HG02610 (cell line): ENCODE data around the gene GFPT2.
A peak's percentile ranks its signal among the peaks of the same experiment; 100 is the strongest.

Source experiments
- ATAC-seq: cut with Tn5 transposase; IDR thresholded peaks from one replicate; pipeline ENCODE4 v1.9.1; 2021; ENCODE audit warnings: mild to moderate bottlenecking, moderate library complexity; ENCODE audit not compliant: unreplicated experiment

The GFPT2 gene

DNA sequence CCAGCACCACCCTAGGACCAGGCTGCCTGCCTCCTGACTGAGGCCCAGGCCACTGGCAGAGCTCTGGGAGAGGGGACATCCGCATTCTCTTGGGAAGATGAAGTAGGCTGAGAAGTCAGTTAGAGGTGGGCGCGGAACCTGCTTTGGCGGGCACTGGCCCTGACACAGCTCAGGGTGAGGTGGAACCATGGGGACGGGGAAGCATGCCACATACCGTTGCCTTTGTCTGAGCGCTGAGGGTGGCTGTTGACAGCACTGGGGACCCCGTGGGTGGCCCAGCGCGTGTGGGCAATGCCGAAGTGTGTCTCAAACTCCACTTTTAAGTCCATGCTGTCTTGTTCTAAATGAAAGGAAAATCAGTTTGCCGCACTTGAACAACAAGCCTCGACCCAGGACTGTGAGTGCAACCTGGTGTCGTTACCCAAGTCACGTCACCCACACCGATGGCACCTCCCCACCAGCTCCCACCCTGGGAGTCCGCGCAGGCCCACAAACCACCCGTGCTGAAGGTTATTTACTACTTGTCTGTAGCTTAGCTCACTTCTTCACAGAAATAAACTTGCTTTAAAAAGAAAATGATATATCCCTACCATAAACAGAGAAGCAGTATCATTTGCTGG lies 17.4 kb downstream of the GFPT2 start:
- ATAC-seq, result no peak

DNA sequence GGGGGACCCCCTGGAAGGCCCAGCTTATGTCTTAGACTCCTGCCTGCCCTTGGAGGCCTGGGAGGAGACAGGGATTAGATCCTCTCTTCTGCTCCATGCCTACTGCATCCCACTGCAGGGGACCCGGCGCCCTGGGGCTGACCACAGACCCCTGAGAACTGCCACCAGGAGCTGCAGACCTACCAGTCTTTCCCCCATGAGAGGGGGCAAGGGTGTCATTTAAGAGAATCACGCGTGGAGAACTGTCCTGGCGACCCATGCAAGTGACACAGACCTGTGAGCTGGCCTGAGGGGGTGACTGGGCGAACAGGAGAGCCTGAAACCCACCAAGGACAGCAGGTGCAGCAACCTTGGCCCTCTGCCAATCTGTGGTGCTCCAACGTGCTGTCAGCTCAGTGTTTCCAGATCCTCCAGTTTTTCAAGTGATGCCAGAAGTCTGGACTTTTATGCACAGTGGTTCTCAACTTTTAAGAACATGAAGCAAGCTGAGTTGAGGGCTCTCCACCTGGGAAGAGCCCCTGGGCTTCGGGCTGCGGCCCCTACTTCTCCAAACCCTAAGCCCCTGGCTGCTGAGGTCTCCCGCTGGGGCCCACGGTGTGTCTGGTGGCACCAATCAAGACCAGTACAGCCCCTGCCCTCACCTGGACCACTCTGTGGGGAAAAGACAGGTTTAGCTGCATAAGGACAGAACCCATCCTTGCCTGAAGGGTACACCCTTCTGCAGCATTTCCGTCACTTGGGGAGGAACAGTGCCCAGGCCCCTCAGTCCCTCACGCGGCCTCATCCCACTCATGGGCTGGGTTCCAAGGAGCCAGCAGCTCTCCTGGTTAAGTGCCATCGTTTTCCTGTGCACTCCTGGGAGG lies 18.2 kb downstream of the GFPT2 start:
- no peak for ATAC-seq

DNA sequence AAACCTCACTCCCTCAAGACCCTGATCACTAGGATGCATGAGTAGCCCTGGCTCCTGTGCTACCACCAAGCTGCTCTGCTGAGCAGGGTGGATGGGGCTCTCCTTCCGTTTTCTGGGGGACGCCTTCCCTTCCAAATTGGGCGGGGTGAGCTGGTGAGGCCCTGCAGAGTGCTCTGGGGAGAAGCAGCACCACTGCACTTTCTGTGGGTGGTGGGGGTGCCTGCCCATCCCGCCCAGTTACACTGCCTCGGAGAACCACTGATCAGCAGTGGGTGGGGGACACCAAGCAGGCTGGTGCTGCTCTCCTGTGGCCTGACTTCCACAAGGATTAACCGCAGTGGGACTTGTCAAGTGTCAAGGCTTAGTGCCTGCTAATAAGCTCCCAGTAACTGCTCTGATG lies 19.0 kb downstream of the GFPT2 start:
- ATAC-seq, result no peak

DNA sequence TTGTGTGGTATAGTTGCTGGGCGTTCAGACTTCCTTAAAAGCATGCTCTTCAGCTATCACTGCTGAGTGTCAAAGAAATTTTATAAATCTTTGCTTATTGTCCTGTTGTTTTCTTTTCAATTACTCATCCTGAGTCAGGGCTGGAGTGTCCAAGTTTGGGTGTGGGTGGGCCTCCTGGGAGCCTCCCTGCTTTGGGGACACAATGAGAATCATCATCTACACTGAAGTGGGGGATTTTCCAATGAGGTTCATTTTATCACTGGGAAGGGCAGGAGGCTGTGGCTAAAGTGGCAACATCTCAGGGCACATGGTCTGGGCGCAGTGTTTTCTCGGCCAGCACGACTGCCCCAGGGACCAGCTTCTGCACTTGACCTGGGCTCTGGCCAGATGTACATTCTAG lies 19.5 kb downstream of the GFPT2 start:
- ATAC-seq, result no peak

DNA sequence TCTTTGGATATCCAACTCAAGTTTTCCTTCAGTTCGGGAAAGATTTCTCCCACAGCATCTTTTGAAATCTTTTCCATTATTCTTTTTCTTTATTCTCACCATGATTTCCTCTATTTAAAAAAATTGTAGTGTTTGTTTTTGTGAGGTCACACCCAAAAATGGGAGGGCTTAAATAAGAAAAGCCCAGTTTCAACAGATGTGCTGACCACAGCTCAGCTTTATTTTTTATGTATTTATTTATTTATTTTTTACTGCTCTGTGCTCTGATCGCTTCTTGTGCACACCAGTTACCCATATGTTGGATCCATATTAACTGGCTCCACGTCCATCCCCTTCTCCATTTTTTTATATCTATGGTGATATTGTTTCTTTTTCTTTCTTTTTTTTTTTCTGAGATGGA lies 20.3 kb downstream of the GFPT2 start:
- ATAC-seq, result no peak

DNA sequence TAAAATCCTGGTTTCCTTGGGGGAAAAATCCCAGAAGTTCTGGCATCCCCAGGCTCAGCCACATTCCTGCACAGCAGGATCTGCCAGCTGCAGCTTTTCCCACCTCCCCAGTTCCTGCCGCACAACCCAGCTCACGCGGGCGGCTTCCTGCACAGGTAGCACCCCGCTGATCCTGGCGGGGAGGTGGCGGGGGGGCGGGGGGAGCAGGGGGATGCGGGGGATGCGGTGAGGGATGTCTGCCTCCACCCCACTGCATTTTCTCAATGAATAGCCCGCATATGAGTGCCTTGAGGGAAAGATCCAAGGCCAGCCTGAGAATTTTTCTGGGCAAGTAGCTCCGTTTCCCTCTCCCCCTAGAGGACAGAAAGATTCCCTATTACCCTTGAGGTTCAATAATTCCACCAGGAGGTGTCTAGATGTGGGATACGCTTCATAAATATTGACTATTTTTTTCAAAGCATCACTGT lies 21.1 kb downstream of the GFPT2 start:
- ATAC-seq, result no peak

DNA sequence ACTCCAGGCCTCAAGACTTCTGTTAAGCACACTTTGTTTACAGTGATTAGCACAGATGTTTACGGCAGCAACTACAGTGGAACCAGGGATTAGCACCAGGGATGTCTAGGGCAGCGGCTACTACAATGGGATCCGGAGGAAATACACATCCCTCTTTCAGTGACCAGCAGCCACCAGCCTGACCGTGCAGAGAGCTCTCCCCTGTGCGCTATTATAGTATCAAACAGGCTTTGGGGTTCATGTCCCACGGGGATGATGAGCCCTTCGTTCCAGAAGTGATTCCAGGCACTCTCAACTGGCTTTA lies 21.5 kb downstream of the GFPT2 start:
- no peak for ATAC-seq

DNA sequence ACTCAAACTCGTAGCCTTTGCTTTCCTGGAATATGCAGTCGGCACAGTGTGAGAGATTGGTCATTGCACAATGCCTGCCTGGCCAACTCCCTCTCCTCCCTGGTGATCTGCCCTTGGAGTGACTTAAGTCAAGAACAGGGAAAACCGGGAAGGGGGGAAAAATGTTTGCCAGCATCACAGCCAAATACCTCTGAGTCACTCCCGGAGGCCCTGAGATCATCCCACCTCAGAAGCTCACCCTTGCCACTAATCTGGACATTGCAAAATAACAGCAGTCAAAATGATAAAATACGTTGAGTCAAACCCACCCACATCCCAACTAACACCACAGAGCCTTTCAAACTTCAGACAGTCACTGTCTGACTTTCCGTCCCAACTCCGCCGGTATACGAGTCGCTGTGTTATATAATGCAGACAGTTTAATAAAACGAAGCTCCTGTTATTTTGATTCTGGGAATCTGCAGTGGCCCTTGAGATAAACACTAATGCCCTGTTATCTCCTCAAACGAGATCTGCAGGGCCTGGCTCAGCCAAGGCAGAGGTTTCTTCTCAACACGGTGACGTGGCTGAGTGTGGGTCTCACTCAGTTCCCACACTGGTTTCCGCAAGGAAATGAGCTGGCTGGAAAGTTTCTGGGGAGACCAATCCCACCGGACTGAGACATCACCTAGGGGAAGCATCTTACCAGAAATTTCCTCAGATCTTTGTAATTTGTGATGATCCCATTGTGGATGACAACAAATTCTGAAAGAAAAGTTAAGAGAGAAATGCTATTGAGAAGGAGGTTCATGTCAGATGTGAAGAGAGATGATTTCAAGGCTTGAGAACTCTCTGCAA lies 22.1 kb downstream of the GFPT2 start:
- no peak for ATAC-seq

DNA sequence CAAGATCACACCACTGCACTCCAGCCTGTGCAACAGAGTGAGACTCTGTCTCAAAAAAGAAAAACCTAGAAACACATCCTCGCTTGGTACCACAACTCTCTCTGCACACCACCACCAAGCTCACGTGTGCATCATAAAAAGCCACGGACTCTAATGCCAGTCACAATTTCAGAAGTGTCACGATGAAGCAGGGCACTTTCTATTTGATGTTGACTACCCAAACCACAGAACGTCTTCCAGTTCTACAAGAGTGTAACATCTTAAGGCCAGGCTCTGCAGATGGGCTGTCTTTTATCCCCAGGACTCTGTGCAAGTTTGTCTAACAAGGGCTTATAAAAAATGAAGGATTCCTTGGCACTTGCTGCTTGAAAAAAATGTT lies 22.9 kb downstream of the GFPT2 start:
- no peak for ATAC-seq

DNA sequence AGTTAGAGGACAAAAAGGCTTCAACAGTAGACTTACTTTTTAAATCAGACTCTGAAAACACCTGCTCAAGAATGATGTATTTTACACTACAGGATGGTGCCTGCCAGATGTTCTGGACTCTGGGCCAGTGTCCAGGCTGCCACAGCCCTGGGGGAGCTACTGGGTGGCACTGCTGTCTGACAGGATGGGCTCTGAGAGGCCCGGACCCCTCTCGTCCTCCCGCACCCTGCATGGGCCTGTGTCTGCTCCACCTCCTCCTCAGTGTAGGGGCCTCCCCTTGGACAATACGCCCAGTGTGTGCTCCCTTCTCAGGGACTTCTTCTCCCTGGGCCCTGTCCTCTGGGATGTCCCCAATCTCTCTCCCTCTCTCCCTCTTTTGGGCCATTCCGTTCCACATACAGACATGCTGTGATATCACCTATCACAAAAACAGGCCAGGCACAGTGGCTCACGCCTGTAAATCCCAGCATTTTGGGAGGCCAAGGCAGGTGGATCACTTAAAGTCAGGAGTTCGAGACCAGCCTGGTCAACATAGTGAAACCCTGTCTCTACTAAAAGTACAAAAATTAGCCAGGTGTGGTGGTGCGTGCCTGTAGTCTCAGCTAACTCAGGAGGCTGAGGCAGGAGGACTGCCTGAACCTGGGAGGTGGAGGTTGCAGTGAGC lies 23.4 kb downstream of the GFPT2 start:
- no peak for ATAC-seq

DNA sequence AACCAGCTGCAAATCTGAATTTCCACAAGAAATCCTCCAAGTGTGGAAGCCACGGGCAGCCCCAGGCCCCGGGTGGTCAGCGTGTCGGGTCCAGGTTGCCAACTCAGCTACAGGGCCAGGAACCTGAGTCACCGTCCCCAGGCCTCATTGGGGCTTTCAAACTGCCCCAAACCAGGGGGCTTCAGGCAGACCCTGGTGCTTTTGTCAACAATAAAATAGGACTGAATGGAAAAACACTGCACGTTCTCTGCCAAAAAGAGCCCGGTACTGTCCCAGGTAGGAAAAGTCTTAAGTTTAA lies 24.0 kb downstream of the GFPT2 start:
- no peak for ATAC-seq

DNA sequence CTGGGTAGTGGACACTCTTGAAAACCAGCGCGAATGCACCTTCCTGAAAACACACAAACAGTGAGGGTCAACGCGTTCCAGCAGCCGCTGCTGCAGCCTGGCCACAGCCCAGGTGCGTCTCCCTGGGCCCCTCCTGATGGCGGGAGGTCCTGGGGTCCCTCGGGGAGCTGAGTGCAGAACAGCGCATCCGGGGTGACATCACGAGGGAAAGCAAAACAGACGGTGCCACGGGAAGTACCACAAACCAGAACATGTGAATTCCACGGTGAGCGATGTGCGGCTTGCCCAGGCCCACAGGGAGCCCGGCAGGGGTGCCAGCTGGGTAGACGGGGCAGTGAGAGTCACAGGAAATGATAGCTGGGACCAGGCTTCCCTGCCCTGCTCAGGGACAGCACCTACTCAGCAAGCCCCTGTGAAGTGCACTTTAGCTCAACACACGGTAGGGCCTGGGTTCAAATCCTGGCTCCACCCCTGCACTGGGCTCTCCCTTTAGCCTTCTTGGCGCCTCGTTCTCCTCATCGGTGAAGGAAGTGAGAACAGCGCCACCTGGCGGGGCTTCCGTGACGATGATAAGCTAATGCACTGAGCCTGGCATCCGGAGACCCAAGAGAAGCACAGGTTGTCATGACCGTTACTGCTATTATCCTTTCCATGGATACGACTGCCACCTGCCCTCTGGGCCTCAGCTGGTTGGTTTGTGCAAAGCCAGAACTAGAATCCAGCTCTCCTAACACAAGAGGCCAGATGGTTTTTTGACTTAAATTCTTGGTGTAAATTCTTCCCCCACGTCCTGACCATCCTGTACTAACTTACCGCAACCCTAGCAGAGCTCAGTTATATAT lies 24.6 kb downstream of the GFPT2 start:
- ATAC-seq, result peak; percentile 46

DNA sequence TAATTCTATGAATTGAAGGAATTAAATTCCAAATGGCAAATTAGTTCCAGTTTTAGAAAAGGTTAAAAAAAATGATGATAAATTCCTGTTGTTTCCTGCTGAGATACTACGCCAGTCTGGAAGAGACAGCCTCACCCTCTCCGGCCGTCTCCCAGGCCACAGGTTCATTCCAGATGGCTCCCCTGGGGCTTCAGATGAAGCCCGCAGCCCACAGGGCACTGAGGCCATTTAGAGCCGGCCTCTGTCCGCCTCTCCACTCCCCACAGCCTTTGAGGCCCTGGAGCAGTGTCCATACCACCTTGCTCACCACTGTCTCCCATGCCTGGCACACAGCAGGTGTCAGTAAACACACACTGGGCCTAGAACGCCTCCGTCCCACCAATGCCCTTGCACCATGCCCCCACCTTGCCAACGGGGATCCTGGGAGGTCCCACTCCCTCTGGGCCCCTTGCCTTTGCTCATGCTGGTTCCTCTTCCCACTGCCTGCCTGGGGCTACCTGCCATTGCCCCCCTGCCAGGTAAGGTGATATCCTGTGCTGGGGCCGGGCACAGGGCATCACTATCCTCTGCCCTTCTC lies 26.1 kb downstream of the GFPT2 start:
- no peak for ATAC-seq

DNA sequence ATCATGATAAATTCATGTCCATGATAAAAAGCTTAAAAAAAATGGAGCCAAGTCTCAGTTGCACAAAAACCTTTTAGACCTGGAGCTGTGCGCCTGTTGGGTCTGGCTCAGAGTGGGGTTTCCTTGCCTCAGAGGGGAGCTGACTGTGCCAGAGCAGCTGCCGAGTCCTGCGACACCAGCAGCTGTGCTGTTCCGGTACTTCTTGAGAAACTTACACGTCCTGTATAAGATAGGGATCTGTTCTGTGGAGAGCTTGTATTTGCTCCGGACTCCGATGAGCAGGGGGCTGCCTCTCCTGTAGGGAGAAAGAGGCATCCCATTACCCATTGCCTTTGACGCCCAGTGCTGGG lies 28.6 kb downstream of the GFPT2 start:
- no peak for ATAC-seq

DNA sequence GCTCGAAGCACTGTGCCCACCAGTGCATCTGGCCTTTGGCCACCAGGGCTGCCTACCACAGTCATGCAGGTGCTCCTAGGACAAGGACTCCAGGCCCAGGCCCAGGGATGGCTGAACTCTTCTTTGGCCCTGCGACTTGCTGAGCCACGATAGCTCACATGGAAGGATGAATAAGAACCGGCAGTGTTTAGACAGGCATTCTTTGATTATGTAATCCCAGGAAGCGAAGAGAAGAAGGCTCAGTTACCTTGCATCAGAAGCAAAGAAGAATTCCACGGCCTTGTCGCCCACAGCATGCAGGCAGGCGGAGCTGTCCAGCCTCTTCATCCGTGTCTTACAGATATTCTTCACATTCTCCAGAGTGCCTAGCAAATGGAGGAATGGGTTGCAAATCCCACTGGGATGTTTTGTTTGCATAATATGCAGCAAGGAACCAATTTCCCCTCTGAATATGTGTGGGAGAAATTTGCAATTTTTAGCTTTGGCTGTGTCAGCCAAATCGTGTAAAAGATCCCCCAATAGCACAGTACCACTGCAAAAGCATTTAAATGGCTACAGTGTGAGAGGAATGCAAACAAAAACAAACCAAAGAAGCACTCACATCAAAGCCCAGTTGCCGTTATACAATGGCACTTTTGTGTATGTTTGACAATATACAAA lies 29.1 kb downstream of the GFPT2 start:
- no peak for ATAC-seq

DNA sequence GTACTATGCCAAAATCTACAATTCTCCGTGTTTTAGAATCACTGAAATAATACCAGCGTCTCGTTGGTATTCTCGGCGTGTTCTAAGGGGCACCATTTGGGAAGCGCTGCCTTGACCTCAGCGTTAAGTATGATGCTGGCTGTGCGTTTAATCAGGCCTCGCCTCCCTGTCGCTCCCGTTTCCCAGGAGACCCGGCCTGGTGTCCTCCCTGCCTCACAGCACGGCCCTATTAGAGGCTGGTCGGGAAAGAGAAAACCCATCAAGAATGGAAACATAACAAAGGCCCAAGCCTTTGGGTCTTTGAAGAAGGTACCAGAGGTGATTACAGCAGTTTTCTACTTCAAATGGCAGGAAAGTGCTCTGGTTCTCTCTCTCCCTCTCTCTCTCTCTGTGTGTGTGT lies 30.0 kb downstream of the GFPT2 start:
- ATAC-seq, result no peak

DNA sequence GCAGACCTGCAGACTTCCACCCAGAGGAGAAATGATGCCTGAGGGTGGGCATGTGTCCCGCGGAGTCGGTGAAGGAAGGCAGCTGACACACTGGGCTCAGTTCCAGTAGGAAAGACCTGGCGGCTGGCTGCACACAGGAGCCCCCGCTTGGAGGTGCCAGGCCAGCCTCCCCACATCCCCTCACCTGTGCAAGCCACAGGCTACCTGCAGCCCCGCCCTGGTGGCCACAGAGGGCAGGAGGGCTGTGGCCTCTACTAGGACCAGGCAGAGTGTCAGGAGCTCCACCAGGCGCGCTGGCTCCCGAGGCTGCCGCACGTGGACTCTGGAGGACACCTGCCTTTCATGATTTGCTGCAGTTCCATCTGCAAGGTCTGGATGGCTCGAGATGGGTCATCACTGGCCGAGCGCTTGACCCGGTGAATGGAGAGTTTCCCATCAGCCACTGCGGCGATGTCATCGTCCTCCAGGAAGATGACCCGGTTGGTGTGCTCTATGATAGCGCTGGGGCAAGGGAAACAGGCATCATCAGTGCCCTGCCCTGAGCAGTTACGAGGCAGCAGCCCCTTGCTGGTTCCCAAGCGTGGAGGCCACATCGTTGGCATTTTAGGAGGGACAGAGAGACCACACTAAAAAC lies 34.6 kb downstream of the GFPT2 start:
- no peak for ATAC-seq

DNA sequence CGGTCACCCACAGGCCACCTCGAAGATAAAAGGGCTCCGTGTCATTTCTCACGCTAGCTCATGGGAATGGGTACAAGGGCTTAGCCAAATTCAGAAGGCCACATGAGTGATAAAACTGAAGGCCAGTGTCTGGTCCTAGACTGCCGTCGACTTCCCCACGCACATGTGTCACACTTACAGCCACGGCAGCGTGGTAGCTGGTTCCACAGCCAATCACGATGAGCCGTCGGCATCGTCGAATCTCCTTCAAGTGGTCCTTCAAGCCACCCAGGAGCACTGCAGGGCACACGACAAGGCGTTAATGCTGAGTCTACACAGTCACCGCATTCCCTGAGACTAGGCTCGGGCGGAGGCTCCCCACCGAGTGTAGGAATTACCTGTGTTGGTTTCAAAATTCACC lies 36.5 kb downstream of the GFPT2 start:
- no peak for ATAC-seq

DNA sequence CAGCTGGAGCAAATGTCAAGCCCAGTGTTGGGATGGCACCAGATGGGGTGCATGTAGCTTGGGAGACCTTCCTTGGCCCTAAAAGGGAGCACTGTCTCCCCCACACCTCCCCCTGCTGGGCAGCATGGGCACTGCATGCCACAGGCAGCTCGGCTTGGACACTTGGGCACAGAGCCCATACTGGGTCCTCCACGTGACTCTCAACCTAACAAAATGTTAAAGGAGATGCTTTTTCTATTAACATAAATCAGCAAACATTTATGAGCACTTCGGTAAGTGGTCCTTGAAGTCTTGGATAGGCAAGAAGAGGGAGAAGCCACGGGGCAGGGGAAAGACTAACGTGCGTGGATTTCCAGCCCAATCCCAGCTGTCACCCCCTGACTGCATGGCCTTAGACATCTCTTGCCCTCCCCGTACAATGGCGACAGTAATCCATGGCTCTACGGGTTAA lies 37.3 kb downstream of the GFPT2 start:
- no peak for ATAC-seq
